Stimulated activated CD8-positive, alpha-beta memory T cell treated with anti-CD3 and anti-CD28 coated beads, Interleukin-4, amount 100 ng/mL, for 1 hour (primary cell): ENCODE data around the gene TTF1.

ENCODE experiments used
- DNase-seq, 2 donors: peaks; one replicate each; pipeline ENCODE4 v3.0.0-alpha.2; 2020; ENCODE audit warnings: low read depth in 2 of 2, low spot score in 1 of 2

The TTF1 gene, protein sequence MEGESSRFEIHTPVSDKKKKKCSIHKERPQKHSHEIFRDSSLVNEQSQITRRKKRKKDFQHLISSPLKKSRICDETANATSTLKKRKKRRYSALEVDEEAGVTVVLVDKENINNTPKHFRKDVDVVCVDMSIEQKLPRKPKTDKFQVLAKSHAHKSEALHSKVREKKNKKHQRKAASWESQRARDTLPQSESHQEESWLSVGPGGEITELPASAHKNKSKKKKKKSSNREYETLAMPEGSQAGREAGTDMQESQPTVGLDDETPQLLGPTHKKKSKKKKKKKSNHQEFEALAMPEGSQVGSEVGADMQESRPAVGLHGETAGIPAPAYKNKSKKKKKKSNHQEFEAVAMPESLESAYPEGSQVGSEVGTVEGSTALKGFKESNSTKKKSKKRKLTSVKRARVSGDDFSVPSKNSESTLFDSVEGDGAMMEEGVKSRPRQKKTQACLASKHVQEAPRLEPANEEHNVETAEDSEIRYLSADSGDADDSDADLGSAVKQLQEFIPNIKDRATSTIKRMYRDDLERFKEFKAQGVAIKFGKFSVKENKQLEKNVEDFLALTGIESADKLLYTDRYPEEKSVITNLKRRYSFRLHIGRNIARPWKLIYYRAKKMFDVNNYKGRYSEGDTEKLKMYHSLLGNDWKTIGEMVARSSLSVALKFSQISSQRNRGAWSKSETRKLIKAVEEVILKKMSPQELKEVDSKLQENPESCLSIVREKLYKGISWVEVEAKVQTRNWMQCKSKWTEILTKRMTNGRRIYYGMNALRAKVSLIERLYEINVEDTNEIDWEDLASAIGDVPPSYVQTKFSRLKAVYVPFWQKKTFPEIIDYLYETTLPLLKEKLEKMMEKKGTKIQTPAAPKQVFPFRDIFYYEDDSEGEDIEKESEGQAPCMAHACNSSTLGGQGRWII

DNA sequence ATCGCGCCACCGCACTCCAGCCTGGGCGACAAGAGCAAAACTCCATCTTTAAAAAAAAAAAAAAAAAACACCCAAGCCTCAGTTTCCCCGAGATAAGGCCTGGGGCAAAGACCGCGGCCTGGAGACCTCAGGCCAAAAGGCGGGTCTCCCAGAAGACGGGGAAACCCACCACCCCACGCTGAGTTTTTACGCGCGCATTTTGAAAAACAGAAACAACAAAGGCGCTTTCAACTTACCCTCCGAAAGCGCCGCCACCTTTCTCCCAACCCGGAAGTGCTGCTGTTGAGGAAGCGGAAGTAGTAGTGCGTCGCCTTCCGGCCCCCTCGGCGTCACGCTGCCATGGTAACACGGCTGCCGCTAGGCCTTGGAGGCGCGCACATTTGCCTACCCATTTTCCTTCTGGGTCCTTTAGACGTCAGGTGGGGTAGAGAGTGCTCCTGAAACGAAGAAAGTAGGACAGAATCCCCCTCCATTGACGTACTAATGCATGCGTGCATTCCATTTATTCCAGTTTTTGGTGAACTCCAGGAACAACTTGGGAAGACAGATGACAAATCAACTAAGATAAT is at the start of gene TTF1:
TSS of gene TTF1 (minus strand) at position 287 of the 569 bp plus-strand sequence. CDS start 4,019 bp downstream, outside the sequence.
- DNase-seq: peak; percentile 86 to 88

DNA sequence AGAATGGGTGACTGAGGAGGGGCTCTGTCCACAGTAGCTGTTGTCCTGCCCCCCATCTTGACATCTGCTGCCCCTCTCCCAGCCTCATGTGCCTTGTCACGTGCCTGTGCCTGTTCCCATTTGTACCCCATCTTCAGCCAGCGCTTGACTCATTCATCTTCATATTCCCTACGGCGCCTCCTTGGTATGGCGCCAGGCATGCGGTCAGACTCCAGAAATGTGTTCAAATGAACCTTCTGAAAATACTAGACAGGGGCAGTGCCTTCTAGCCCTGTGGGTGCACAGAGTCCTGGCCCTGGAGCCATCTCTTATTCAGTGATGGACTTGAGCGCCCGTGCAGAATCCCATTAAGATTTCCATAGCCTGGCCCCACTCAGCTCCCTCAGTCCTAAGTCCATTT is 49.6 kb upstream of the TTF1 start:
- no peak for DNase-seq

DNA sequence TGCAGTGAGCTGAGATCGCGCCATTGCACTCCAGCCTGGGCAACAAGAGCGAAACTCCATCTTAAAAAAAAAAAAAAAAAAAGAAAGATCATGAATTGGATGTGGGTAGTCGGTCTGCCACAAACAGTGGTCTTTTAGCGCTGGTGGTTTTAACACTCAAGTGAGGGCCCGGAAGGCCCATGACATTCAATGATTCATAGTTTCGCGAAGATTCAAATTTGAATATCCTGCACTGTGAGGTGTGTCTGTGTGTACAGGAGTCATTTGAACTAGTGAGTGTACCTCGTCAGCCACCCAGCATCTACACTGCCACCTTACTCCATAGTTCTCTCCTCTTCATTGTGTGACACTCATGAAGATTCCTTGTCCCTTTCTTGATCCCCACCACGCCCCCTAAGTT is 44.6 kb upstream of the TTF1 start:
- DNase-seq: peak in 1 of 2 donors; percentile 15

DNA sequence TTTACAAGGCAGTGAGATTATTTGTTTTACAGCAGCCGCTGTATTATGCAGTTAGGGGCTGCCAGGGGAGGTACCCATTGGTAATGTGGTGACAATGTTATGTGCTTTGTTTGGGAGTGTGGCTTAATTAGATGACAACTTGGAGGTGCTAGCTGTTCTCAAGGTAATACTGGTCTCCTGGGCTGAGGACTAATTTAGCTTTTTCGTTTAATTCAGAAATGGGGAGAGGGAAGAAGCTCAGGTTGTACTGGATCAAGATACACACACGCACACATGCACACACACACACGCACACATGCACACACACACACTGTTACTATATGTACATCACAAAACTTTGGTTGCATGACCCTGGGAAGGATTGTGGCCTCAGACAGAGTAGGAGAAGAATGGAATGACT is 41.3 kb upstream of the TTF1 start:
- DNase-seq: no peak

DNA sequence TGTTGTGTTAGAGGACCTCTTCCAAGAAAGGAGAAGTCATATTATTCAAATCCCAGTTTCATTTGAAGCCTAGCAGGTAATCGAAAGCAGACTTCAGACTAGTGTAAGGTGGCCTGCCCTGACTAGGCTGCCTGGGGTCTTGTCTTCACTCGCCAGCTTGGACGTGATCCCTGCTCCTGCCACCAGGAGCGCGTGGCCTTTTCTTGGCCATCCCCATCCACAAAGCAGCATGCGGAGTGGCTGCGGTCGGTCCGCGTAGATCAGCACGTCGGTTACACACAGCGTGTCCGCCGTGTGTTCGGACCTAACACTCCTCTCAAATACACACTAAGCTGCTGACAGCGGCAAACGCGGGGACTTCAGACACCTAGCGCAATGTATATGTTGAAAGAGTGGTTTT is 40.7 kb upstream of the TTF1 start:
- DNase-seq: no peak

DNA sequence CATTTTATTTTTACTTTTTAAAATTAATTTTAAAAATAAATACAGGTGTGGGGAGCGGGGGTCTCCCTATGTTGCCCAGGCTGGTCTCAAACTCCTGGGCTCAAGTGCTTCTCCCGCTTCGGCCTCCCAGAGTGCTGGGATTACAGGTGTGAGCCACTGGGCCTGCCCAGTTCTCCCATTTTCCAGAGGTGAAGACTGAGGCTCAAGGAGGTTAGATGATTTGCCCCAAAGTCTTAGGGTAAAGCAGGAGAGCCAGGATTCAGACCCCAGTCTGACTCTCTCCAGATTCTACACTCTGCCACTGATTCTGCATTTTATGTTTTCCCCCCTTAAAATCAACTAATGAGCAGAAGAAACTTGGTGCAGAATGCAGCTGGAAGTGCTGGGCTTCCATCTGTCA is 40.2 kb upstream of the TTF1 start:
- no peak for DNase-seq

DNA sequence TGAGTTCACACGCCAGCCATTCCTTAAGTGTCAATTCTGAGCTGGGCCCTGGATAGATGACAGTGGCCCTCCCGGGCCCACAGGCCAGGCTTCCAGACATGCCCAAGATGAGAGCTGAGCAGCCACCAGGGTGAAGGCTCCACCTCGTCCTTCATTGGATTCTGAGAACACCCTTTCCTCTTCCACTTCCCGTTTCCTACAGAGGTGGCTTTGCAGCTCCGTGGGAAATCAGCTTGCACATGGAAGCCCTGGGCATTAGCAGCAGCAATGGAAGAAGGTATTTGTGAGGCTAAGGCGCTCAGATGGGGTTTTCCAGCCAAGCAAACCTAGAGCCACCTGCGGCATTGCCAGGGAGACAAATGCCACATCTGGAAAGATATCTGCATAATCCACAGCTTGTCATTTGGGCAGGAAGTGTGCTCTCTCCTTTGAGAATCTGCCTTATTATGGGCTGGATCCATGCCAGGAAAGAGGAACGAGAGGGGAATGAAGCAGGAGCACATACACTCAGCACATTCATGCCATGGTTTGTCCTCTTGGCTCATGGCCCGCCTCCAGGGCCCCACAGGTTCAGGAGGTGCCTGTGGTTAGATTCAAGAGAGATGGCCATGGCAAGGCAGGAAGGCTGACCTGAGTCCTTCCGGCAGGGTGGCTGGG is 37.4 kb upstream of the TTF1 start:
- no peak for DNase-seq

DNA sequence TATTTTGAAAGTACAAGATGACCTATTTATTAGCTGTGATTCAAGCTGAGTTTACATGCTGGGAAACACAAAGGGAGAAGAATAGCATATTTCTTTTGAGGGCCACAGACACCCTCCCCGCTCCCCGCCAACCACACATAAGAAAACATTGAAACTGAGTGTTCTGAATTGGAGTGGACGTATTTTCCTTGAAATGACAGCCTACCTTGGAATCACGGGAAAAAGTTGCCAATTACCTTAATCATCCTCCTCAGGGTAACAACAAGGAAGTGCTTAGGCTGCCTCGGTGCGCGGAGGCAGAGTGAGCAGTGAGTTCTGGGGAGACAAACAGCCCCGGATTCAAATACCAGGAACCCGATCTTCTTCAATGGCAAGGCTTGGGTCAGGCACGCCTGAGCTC is 34.8 kb upstream of the TTF1 start:
- no peak for DNase-seq

DNA sequence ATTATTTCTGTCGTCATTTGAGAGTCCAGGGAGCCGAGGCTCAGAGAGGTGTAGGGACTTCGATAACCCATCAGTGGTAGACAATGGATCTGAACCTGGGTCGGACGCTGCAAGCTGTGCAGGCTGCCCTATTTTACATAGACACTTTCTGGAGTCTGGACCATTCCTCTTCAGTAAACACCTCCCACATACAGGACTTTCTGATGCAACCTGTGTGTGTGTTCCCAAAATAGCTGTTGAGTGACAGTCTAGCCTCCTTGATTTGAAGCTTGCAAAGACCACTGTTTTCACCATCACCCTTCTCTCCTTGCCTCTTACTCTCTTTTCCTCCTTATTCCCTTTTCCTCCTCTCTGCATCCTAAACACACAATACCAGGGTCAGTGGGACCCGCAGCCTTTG is 34.1 kb upstream of the TTF1 start:
- DNase-seq: no peak

DNA sequence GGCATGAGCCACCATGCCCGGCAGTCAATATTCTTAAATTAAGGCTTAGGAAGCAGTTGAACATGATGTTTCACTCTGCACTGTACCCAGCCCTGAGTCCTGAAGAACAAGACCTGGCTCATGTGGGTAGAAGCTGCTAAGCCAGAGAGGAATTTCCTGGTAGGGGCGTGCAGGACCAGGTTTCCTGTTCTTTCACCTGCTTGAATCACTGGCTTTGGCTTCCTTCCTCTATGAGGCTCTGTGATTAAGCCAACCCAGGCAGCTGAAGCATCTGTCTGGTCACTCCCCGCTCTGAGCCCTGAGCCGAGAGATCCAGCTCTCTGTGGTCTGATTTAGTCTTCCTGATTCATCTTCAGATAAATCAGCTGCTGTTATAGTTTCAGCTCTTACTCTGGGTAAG is 32.5 kb upstream of the TTF1 start:
- no peak for DNase-seq

DNA sequence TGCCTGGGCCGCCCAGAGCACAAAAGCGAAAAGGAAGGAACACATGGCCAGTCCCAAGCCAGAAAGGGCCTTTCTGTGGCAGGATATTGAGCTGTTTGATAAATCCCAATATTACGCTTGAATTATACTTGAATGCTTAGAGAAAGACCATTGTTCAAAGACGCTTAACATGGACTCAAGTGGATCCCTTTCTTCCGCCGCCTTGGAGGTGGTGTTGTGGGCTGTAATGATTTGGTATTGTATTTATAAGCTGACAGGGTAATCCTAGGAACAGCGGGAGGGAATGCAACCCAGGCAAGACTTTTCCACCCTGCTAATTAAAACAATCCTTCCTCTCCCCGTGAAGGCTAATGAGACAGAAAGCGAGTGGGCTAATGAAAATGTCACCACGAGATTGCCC is 28.2 kb upstream of the TTF1 start:
- no peak for DNase-seq

DNA sequence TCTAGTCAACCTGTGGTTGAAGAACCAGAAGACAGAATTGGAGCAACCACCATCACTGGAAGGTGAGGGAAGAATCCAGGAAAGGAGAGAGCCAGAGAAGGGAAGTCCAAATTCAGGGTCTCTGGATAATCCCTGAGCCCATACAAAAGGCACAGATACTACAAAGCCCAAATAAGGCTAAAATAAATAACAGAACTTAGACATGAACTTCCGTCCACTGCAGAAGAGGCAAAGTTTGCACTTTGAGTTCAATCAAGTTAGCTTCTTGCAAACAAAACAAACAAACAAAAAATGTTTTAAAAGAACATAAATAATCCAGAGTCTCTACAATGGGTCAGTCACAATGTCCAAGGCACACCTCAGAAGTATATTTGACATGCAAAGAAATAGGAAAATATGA is 24.4 kb upstream of the TTF1 start:
- no peak for DNase-seq

DNA sequence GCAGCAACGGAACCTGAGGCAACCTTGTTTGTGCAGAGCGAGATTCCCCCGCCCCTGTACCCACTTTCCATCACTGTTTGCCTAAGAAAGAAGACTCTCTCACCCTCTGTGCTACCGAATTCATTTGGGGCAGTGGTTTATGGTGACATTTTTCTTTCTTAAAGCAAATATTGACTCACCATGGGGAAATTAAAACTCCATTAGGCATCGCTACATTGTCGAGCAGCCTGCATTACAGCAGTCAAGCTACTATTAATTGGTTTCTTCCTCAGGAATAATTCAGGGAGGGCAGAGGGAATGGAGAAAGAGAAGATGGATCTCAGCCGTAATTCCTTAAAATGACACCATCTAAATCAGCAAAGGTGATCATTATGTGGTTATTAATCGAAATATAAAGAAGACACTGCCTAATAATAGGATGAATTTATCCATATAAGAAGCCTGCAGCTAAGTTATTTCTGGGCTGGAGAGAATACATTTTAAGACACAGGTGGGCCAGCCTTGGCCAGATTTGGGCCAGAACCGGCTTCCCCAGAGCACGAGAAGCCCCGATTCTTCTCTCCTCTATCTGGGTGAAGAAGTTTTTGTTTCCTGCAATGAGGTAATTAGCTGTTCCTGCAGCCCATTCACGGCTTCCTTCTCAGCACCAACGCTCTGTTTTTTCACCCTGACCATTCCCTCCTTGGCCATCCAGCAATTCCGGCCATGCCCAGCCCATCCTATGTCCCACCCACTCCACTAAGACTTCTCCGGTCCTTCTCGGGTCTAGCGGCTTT is 20.2 kb upstream of the TTF1 start:
- DNase-seq: no peak

DNA sequence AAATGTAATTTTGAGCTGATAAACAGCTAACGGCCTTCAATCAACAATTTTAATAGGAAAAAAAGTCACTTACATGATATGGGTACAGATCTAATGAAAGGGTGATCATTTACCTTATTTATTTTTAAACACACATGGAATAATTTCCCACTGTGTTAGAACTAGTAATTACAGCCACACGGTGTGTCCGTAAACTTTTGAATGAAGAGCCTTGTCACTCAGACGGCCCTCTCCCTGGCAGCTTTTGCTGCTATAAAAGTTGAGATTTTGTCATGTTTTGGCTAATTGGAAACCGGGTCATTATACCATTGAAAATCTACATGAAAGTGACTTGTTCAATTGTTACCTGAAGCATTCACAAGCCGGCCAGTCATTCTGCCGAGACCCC is 19.0 kb upstream of the TTF1 start:
- DNase-seq: no peak

DNA sequence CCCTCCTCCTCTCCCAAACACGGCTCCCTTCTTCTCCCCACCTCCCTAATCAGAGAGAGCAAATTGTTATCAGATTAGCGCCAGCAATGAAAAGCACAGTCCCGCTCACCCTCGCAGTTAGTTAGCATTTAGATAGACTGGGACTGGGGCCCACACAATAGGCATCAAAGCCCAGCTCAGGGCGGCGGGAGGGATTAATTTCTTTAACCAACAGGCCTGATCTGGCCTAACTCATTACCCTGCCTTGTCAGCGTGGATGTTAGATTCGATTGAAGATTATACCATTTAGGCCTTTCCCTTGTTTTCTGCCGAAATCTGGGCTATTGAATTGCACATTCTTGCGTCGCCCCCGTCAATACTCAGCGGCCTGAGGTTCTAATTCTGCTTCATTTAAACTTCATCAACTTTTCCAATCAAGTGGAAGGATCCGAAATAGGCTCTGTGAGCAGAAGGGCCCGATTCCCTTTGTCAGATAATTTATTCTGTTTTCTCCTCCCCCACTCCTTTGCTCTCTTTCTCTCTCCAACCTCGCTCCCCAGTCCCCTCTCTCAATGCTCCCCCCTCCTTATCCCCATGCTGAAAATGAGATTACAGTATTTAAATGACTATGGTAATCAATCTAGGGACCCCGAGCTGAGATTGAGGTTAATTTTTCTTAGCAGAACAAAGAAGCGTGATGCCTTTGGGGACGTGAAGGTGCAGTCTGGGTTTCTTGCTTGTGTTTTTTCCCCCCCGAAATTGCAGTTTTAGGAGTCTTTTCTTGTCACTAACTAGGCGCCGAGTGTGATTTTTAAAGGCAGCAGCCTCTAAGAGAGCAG is 18.4 kb upstream of the TTF1 start:
- no peak for DNase-seq

DNA sequence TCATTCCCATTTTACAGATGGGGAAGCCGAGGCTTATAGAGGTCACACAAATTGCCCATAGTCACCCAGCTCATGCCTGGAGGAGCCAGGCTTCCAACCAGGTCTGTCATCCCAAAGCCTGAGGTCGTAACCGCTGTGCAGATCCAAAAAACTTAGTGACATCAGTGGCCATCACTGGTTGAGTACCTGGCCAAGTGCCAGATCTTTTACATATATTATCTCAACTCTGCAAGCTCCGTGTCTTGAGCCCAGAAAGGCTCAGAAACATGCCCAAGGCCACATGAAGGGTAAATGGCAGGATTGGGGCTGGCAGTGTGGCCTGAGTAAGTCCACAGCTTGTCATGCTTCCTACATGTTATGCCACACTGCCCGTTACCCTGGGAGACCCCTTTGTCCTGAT is 16.9 kb upstream of the TTF1 start:
- DNase-seq: no peak

DNA sequence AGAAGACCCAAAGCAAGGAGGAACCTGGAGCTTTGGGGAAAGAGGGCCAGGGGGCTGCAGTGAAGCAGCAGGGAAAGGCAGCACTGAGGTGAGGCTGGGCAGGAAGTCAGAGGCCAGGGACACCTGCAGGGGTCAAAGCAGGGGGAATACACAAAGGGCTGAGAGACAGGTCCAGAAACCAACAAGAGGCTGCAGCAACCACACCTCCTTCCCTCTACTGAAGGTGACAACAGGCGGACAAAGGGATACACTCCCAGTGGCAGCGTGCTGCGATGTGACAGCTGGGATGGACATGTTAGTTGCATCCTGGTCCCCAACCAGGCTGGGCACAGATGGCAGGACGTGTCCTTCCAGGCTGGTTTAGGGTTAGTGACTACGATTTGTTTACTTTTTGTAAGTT is 15.9 kb upstream of the TTF1 start:
- no peak for DNase-seq

DNA sequence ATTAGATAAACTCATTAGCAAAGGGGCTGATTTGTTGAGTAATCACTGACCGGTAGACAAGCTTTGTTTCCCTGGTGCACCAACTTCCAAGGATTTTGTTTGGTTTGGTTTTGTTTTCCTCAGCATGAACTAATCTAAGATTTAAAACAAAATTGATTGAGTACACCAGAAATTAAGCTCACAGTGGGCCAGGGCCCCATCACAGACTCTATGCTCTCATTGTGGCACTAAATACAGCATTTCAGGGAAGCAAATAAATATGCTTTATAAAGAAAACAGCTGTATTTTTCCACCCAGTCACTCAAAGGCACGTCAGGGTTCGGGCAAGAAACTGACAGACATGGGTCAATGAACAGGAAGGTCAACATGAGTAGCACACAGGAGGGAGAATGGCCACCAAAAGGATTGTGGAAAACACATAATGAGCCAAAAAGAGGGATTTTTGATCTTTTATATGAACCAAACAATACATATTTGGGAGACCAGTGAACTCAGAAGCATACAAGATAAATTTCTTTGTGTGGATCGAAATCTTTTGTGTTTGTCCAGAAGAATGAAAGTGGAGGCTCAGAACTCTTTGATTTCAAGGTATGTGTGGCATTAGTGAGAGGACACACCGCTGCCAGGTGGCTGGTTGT is 12.2 kb upstream of the TTF1 start:
- DNase-seq: no peak

DNA sequence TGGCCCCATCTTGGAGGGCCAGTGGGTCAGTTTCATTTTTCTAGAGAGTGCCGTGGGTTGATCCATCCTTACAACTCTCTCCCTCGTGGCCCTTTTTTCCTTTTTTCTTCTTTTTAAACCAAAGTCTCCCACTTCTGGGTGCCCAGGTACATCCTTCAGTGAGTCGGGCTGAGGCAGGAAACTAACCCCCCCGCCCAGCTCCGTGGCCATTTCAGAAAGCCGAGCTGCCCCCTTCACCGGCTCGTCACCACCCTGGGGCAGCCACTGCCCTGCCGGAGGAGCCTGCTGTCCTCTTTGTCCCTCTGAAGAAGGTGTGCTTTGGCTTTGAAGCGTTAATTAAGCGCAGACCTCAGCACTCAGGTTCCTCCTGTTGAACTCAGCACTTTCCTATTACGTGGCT is 8.5 kb upstream of the TTF1 start:
- DNase-seq: no peak
